K562 (cell line): ENCODE measurements around the gene GCH1. TPM values are rescaled to one million over a fixed set of nuclear protein-coding genes. Genes with fewer than 3 reads are reported as not detected.

Source experiments
- ATAC-seq: fragments of 200-7000 bp; cut with Tn5 transposase; 3 replicates; pipeline ENCODE4 v1.9.1; 2020; ENCODE audit warnings: moderate library complexity
- BruUV-seq: library from RNA; stranded (reverse); fragments of 400-500 nt; replicated peaks from 2 replicates; lab custom pipeline; 2021; lab: Mats Ljungman, UMichigan
- CTCF ChIA-PET: fragments of 300-600 bp; formaldehyde crosslinking; extraction: SDS; loops from one replicate; lab custom pipeline; 2021; ENCODE audit warnings: low intra/inter-chr PET ratio; lab: Yijun Ruan, JAX
- POLR2A ChIA-PET: fragments of 300-600, 350-650 bp; sonication (Branson Sonifier 250); formaldehyde crosslinking; extraction: SDS; loops from one replicate; lab custom pipeline; 2021; ENCODE audit warnings: antibody characterized with exemption, inconsistent platforms; lab: Yijun Ruan, JAX
- DNase-seq, 4 experiments: peaks; one replicate each; pipeline versions ENCODE4 v3.0.0 to v3.0.0-alpha.2; 2011 to 2018; ENCODE audit warnings: low spot score in 3 of 4, mixed read lengths in 3 of 4; ENCODE audit errors: extremely low read depth in 1 of 4
- FAIRE-seq: peaks from 2 replicates; lab custom pipeline; 2011; peaks lifted over from hg19 to GRCh38; lab: Jason Lieb, UNC
- H2AFZ ChIP-seq: 2 replicates; pipeline ENCODE4 v1.6.0; 2011; ENCODE audit warnings: low read depth, low read length, control low read depth, inconsistent platforms
- H3K27ac ChIP-seq: fragments of 200-600 bp; 3 replicates; pipeline ENCODE4 v1.8.0; 2011; ENCODE audit warnings: low read depth, mild to moderate bottlenecking, control low read depth, inconsistent platforms, low read length, moderate library complexity, mixed read lengths; ENCODE audit errors: extremely low read depth
- H3K27me3 ChIP-seq, 2 experiments: fragments of 300-600 bp in 1 of 2; 2 replicates in 1 of 2; 3 replicates in 1 of 2; pipeline versions ENCODE4 v1.6.0 to v1.8.0; 2011; ENCODE audit warnings: inconsistent platforms in 2 of 2, low read length in 2 of 2, mild to moderate bottlenecking in 1 of 2, mixed read lengths in 1 of 2, moderate library complexity in 1 of 2; ENCODE audit not compliant: control insufficient read depth in 2 of 2, insufficient read depth in 2 of 2
- H3K36me3 ChIP-seq: fragments of 300-600 bp; 3 replicates; pipeline ENCODE4 v1.8.0; 2011; ENCODE audit warnings: mild to moderate bottlenecking, low read length, inconsistent platforms; ENCODE audit not compliant: control insufficient read depth, insufficient read depth
- H3K4me1 ChIP-seq, 2 experiments: fragments of 200-600 bp in 1 of 2; replicated peaks in 1 of 2; 2 replicates in 1 of 2; 3 replicates in 1 of 2; pipeline versions ENCODE4 v1.5.1 to v1.8.0; 2011; ENCODE audit warnings: inconsistent platforms in 2 of 2, low read length in 2 of 2, mild to moderate bottlenecking in 1 of 2, mixed read lengths in 1 of 2, moderate library complexity in 1 of 2; ENCODE audit not compliant: control insufficient read depth in 2 of 2, insufficient read depth in 2 of 2
- H3K4me2 ChIP-seq: 2 replicates; pipeline ENCODE4 v1.6.1; 2011; ENCODE audit warnings: low read length, control low read depth, inconsistent platforms, mixed read lengths; ENCODE audit not compliant: insufficient read depth
- H3K4me3 ChIP-seq: fragments of 200-600 bp; sonication (generic), shearing (Covaris generic); 2 replicates; pipeline ENCODE4 v1.5.1; 2016; ENCODE audit warnings: control low read depth, inconsistent platforms
- H3K79me2 ChIP-seq: fragments of 200-600 bp; 3 replicates; pipeline ENCODE4 v1.8.0; 2011; ENCODE audit warnings: low read length, inconsistent platforms; ENCODE audit not compliant: control insufficient read depth, insufficient read depth
- H3K9ac ChIP-seq, 2 experiments: 2 replicates each; pipeline versions ENCODE4 v1.6.0 to v1.6.1; 2011; ENCODE audit warnings: low read depth in 2 of 2, low read length in 2 of 2, control low read depth in 1 of 2, inconsistent platforms in 1 of 2, mild to moderate bottlenecking in 1 of 2, mixed read lengths in 1 of 2; ENCODE audit not compliant: insufficient read depth in 1 of 2
- H3K9me1 ChIP-seq: one replicate; pipeline ENCODE4 v1.6.0; 2011; ENCODE audit warnings: inconsistent platforms, mild to moderate bottlenecking, low read length, moderate library complexity; ENCODE audit not compliant: control insufficient read depth, insufficient read depth
- H3K9me3 ChIP-seq: replicated peaks from 2 replicates; pipeline ENCODE4 v1.5.1; 2011; ENCODE audit warnings: low read depth, low read length, inconsistent platforms; ENCODE audit not compliant: control insufficient read depth, insufficient read depth
- H4K20me1 ChIP-seq: replicated peaks from 2 replicates; pipeline ENCODE4 v1.6.1; 2011; ENCODE audit warnings: low read length, inconsistent platforms, mixed read lengths; ENCODE audit not compliant: control insufficient read depth, insufficient read depth
- CREB3 ChIP-seq: fragments of 450-650 bp; conservative IDR thresholded peaks from 2 replicates; pipeline ENCODE4 v1.6.1; 2016; ENCODE audit warnings: missing genetic modification characterization, low read depth, mild to moderate bottlenecking, missing compliant biosample characterization, moderate library complexity
- KAT8 ChIP-seq: fragments of 450-650 bp; IDR thresholded peaks from 2 replicates; pipeline ENCODE4 v1.6.1; 2016; ENCODE audit warnings: low read depth, mild to moderate bottlenecking
- NR0B1 ChIP-seq: fragments of 450-650 bp; IDR thresholded peaks from one replicate; pipeline ENCODE4 v1.6.1; 2018; ENCODE audit warnings: mild to moderate bottlenecking, moderate library complexity; ENCODE audit not compliant: partially characterized antibody
- RFX5 ChIP-seq: IDR thresholded peaks from 2 replicates; pipeline ENCODE4 v1.6.1; 2011; ENCODE audit warnings: low read depth, mild to moderate bottlenecking, improper control_type of control experiment, low read length
- in situ Hi-C: fragments of 300-500 bp; cut with MboI; formaldehyde crosslinking; loops from 4 replicates; pipeline ENCODE4 v1.15.0; 2018; ENCODE audit warnings: inconsistent platforms, mixed read lengths
- intact Hi-C: fragments of 100-400 bp; cut with micrococcal nuclease; formaldehyde crosslinking; loops from 2 replicates; pipeline ENCODE4 v1.14.2; 2022
- polyA plus RNA-seq, 8 experiments: library from polyadenylated mRNA; depleted of rRNA in 4 of 8; stranded (reverse) in 5 of 8; unstranded in 3 of 8; fragments of >200 nt; fragmentation: Nextera tagmentation in 2 of 8; fragmentation: Illumina TruSeq in 1 of 8; extraction: Ambion mirVana in 2 of 8; extraction: Trizol in 1 of 8; gene quantifications; 2 replicates each; pipeline versions ENCODE4 v1.2.1 to v1.2.3, GENCODE V29; 2011 to 2014; ENCODE audit warnings: inconsistent platforms in 1 of 8, missing spikeins in 1 of 8
- total RNA-seq, 7 experiments: library from RNA; depleted of rRNA in 6 of 7; stranded (reverse); fragments of >200 nt in 6 of 7; fragmentation: Illumina TruSeq in 2 of 7; extraction: Trizol in 2 of 7; gene quantifications; 2 replicates each; pipeline versions ENCODE4 v1.2.1 to v1.2.3, GENCODE V29; 2011 to 2021; ENCODE audit warnings: low replicate concordance in 1 of 7

The GCH1 gene
- total and polyA plus RNA-seq, 9 of the 15 experiments (the other 6 are each of a cell fraction or from before 2014, with no cell fraction given), result 3.9 to 13.1 (median 6.5) TPM

- no peak for TF ChIP-seq CREB3 (tag)
- TF ChIP-seq KAT8, result no peak
Measured at GRCh38 chr14:54866588-54866987, 36.0 kb downstream of the GCH1 start (continued).

- no peaks in the 10 kb centered on the region for H3K27me3 ChIP-seq
- no peaks in the 10 kb centered on the region for H4K20me1 ChIP-seq
- in situ Hi-C loops, result no loop called here
- no peak overlapping the region for H2AFZ ChIP-seq
- H3K27ac ChIP-seq, result no peak overlapping the region
- no peaks in the 10 kb centered on the region for H3K36me3 ChIP-seq
- no peaks in the 10 kb centered on the region for H3K79me2 ChIP-seq
- TF ChIP-seq NR0B1, result no peak
- TF ChIP-seq RFX5, result no peak
- intact Hi-C loops, result no loop called here
- no peaks in the 10 kb centered on the region for H3K9me3 ChIP-seq
- H3K9me1 ChIP-seq, result no peaks in the 10 kb centered on the region
- BruUV-seq, result no TSS peak
- H3K4me3 ChIP-seq, result no peak overlapping the region
- H3K9ac ChIP-seq, result no peak overlapping the region
- peaks cover 0 to 4% of the 10 kb centered on the region in 2 experiments; a peak in 1 of 5 replicates for H3K4me1 ChIP-seq
- no peak overlapping the region for H3K4me2 ChIP-seq
- ATAC-seq (no peak), FAIRE-seq (no peak), DNase-seq (no peak)
- POLR2A ChIA-PET, result no interaction called here
- CTCF ChIA-PET, result no interaction called here
Measured at GRCh38 chr14:54864526-54864925, 38.1 kb downstream of the GCH1 start.
